Central memory CD4-positive, alpha-beta T cell (primary cell): ENCODE results near the gene NEUROD4.
"Not testable (repeated sequence)": the region's sequence is repeated elsewhere in the genome, so short reads cannot be mapped to it uniquely, and the experiment has no call there.

ENCODE experiments used
- DNase-seq: peaks from one replicate; pipeline ENCODE4 v3.0.0; 2022
- total RNA-seq, 3 experiments: gene quantifications; one replicate each; lab custom pipeline; 2026; lab: John Stamatoyannopoulos, UW

Gene NEUROD4, protein sequence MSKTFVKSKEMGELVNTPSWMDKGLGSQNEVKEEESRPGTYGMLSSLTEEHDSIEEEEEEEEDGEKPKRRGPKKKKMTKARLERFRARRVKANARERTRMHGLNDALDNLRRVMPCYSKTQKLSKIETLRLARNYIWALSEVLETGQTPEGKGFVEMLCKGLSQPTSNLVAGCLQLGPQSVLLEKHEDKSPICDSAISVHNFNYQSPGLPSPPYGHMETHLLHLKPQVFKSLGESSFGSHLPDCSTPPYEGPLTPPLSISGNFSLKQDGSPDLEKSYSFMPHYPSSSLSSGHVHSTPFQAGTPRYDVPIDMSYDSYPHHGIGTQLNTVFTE
- total RNA-seq = 0 reads per million in 3 experiments

DNA sequence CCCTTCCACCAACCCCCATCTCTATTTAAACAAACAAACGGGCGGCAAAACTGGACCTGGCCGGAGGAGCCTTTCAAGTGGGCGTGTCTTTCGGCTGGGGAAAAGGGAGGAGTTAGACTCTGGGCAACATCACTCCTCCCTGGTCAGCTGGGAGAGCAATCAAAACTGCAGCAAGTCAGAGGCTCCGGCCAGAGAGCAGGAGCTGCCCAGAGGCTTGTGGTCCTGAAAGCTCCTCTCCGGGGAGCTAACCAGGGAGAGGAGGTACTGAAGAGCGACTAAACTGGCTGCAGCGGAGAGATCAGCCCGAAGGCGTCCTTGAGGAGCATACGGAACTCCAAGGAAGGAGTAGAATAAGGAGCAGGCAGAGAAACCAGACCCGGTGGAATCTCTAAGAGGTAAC lies at the start of gene NEUROD4:
Gene NEUROD4 (plus strand): TSS at position 191 of the 400 bp plus-strand sequence. CDS start 6,466 bp downstream, outside the sequence.
- DNase-seq = no peak

DNA sequence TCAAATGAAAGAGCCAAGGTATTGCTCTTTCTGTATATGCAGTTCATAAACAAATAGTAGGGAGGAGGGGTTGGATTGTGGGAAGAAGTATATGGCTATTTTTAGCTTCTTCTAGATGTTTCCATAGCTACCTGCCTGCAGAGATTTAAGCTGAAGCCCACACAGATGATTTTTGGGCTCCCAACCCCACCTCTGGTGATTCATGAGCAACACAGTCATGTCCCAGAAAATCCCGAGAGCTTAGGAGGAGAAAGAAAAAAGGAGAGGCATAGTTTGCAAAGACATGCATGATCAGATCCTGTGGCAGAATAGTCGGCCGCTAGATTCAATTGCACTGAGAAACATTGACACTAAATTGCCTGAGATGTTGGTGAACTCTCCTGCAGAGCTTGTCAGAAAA lies 49.0 kb upstream of the NEUROD4 start:
- no peak for DNase-seq

DNA sequence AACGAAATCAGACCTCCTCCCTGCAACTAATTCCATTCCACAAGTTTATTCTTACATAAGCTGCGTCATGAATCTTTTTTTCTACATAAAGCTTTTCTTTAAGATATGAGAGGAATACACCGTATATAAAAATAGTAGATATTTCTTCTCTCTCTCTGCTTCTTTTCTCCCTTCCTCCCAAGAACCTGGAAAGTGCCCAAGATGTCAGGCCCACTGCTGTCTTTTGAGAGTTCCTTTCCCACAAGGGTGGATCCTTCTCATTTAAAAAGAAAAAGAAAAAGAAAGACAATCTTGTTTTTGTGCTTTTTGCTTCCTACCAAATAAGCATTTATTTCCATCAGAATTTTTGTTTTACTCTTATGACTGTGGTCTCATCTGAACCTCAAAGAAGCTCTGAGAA lies 46.2 kb upstream of the NEUROD4 start:
- no peak for DNase-seq

DNA sequence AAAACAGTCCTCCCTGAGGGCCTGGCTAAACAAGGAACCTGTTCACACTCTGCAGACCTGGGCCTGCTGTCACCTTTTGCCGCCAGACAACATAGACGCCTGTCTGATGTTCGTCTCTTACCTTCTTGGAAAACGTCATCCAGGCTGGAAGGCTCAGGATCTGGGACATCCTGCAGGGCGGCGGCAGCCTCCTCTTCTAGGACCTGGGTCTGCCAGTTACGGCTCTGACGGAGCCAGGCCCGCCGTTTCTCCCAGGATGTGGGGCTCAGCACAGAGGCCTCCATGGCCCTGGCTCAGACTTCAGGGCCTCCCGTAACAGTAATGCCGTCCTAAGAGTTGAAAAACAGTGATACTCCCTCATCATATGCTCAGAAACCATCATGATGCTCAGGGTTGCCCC lies 45.5 kb upstream of the NEUROD4 start:
- no peak for DNase-seq

DNA sequence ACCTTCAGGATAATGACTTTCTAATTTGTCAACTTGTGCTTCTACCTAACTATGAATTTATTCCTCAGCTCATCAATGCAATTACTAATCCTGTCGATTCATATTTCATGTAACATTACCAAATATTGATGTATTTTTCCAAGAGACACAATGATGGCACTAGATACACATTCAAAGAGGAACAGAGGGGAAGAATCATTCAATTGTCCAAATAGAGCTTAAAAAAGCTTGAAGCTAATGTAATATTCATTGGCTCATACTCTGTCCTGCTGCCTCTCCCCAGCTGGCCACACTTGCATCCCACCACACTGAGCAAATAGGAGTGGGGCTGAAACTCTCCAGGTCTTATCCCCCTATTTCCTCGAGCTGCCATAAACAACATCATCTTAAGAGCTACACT lies 44.5 kb upstream of the NEUROD4 start:
- DNase-seq = no peak

DNA sequence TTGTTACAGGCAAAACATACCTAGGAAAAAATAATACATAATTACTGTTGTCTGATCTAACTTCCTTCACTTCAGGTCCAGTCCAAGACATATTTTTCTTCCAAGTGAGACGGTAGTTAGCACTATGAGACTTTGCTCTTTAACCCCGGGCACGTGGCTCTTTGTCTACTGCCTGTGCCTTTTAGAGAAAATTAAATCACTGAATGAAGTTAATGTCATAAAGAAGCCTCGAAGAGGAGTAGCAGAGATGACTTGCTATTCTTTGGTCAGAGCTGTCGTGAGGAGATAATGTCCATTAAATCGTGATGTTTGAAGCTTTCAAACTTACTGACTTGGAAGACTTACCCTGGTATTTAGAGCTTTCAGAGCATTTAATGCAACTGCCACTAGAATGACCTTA lies 43.9 kb upstream of the NEUROD4 start:
- no peak for DNase-seq

DNA sequence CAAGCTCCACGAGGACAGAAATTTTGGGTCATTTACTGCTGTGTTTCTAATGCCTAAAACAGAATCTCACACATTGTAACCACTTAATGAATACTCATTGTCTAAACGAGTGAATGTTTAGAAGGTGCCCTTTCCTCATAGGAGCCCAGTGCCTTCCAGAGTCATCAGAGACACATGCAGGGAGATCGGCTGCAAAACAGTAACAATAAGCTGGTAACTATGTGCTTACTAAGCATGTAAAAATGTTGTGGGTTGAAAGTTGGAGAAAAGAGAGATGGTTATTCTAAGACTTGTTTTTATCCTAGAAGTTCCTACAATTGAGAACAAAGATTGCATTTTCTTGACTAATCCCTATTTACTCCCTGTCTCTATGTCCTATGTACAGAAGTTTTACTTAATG lies 42.6 kb upstream of the NEUROD4 start:
- no peak for DNase-seq

DNA sequence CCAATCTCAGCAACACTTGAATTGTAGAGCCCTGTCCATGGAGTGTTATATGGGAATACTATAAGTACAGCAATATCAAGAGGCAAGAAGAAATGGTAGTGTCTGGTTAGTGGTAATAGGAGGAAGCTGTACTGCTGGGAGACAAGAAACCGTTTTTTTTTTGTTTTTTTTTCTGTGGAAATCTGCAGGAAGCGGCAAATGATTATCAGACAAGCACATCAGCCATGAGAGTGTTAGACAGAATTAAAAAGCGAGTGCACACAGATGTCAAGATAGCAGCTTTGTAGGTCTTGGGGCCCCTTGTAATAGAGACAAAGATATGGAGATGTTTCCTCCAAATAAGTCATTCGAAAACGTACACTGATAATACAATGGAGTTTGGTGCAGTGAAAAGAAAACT lies 41.9 kb upstream of the NEUROD4 start:
- peak; percentile 36 for DNase-seq

DNA sequence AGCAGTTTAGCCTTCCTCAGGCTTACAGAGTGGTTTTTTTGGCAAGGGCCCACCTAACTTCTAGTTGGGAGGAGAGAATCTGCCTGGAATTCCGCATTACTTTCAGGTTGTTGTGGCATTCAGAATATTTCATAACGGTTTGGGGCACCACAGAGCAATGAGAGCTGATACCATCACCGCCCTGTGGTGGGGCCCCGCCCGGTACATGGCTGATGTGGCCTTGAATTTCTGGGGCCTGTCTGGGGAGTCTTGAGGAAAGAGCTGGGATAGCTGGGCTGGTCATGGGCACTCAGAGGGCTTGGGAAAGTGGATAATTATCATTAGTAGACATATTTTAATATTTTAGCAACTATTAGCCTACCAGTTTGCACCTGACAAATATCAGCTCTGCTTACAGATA lies 39.4 kb upstream of the NEUROD4 start:
- peak; percentile 47 for DNase-seq

DNA sequence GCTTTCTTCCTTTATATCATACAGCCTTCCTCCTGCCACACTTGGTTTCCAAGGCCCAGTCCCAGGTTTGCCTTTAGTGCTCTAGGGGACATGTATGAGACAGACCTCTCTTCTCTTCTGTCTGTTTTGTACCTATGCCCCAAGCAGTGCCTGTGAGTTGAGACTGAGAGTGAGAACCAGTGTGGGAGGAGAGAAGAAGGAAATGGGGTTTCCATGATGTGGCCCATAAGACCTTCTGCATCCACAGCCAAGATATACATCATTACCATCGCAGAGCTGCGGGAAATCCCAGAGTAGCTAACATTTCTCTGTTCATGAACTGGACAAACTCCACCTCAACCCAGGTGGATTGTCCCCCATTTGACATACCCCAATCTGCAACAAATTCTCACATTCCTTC lies 38.0 kb upstream of the NEUROD4 start:
- DNase-seq = no peak

DNA sequence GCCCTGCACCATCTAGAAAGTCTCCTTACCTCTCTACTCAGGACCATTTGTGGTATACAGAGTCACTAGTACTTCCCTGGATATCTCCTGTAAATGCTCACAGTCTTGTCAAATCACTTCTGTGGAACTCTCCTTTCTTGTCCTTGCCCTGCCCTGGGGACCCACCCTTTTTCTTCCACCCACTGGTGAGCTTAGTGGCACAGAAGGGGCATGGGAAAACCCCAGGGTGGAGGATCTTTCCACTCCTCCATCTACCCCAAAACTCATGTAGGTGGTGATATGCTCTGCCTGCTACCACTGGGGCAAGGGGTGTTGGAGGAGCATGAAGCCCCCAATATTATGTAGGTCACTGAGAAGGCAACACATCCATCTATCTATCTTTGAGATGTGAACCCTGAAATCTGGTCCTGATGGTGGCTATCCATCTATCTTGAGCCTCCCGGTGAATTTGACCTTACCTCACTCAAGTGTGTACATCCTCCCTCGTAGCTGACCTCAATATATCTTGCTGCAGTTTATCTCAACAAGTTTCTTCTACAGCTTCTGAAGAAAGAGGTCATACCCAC lies 36.2 kb upstream of the NEUROD4 start:
- DNase-seq = no peak

DNA sequence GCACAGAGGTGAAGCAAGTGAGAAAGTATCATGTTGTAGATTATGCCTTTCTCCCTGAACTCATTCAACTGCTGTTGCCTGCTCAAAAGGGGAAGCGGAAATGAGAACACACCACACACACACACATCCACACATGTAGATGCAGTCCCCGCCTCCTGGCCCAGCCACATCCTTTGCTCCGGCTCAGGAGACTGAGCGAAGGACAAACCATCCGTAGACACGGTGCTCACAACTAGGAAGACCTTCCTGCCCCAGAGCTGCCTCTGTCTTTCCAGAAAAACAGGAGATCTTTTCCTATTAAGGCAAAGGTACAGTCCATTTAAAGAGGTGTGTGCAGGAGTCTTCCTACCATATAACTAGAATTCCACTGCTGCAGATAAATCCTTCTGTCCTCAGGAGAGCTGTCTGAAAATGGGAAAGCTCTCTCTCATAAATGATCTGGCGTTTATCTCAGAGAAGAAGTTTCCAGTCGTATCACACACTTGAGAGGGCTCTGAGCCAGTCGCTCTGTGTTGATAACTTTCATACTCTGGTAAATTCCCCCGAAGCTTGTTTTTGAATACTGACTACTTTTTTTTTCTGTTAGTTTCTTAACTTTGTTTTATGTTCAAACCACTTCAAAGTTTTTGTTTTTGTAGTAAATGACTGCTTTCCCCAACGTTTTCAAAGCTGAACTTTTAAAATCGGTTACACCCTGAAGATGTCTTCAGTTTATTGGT lies 35.0 kb upstream of the NEUROD4 start, which contains the start of gene TESPA1:
Gene TESPA1 (minus strand): TSS at position 105 of the 719 bp plus-strand sequence. CDS start 10,200 bp downstream, outside the sequence.
- peak; percentile 90 for DNase-seq

DNA sequence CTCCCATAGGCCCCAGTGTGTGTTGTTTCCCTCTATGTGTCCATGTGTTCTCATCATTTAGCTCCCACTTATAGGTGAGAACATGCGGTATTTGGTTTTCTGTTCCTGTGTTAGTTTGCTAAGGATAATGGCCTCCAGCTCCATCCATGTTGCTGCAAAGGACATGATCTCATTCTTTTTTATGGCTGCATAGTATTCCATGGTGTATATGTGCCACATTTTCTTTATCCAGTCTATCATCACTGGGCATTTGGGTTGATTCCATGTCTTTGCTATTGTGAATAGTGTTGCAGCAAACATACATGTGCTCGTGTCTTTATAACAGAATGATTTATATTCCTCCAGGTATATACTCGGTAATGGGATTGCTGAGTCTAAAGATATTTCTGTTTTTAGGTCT lies 33.0 kb upstream of the NEUROD4 start:
- DNase-seq = not testable (repeated sequence)

DNA sequence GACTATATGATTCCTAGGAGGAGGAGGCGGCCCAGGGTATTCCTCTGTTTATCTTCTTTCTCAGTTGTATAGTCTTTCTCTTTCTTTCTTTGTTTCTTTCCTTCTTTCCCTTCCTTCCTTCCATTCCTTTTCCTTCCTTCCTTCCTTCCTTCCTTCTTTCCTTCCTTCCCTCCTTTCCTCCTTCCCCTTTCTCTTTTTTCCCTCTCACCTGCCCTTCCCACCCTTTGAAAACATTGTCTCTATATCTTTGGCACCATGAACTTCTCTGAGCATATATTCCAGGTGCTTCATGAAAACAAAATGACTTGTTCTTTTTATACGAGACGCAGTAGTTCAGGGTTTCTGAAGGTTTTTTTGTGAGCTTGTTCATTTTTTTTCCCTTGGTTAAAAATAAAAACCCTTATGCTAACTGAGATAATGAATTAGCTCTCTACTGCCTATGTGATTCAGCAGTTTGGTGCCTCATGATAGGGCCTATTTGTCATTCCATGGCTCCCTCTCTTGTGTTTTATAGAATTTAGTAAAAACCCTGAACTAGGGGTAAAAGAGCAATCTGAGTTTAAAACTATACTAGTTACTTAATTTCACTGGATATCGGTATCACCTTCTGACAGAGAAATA lies 32.1 kb upstream of the NEUROD4 start:
- DNase-seq = no peak

DNA sequence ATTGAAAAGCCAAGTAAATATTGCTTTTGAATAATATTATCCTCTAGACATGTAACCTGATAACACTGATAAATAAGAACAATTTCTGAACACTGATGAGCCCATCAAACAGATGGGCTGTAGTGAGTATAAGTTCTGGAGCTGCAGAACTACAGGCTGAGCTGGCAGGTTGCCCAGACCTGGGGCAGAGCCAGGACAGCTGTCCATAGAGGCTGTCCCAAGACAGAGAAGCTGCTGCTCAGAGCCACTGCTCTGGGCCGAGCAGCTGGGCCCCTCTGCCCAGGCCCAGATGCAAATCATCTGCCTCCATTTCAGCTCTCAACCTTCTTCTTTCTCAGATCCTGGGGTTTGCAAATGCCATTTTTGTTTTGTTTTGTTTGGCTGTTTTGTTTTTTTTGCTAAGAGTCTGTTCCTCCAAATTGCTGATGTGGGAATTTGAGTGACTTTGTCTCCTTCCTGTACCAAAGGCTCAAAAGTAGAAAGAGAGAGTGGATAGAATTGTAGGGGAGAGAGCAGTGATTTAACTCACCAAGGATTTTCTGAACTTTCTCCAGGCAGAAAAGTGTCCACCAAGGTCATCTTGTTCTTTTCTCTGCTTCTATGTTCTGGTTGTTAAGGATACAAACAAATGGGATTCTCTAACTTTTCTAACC lies 31.2 kb upstream of the NEUROD4 start:
- no peak for DNase-seq

DNA sequence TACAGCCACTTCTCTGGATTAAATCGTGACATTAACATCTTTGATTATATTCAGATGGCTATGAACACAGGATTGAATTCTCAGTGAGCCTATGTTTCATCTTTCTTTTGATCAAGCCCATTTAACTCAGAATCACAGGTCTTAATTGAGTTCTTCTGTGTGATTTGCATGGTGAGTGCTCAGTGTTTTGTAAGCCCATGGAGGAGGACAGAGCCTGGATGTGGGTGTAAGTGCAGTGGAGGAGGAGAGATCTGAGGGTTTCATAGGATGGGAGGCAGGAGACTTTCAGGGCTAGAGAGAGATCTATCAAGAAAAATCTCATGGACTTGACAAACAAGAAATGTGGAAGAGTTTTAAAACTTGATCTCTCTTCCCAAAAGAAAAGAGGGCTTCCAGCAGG lies 29.9 kb upstream of the NEUROD4 start:
- DNase-seq = no peak

DNA sequence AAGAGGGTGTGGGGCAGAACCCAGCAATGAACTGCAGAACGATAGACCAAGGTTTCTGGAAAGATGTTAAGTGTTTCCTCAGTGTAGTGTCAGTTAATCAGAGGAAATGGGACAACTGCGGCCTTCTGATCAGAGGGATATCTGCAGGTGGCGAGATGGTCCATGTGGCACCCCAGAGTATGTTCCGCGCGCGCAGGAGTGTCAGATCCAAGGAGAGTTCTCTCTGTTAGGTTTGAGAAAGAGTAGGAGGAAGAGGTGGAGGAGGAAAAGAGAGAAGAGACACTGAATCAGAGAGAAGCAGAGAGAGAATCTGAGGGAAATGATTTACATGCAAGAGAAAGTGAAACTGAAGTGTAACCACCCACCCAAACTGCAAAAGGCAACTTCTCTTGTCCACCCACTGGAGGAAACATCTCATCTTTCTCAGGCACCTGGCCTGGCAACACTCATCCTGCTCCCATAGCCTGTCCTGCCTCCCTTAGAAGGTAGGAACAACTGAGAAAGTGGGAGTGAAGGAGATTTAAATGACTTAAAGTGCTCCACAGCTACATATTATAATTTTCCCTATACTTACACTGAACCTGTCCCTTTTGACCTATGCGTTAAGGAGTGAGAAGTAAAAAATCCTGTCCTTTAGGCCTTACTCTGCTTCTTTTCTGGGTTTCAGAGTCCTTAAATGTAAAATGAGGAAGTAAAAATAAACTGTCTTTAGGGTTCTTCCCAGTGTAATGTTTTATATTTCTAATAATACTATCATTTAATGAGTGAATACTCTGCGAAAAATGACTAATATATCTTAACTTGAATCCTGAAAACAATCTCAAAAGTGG lies 28.4 kb upstream of the NEUROD4 start:
- DNase-seq = peak; percentile 37

DNA sequence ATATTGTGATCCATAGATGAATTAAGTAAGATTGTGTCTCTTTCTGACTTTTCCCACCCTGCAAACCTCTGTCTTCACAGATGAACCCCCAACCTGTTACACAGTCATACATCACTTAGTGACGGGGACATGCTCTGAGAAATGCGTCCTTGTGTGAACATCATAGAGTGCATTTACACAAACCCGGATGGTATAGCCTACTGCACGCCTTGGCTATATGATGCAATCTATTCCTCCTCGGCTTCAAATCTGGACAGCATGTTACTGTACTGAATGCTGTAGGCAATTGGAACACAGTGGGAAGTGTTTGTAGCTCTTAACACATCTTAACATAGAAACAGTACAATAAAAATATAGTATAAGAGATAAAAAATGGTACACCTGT lies 27.8 kb upstream of the NEUROD4 start:
- no peak for DNase-seq

DNA sequence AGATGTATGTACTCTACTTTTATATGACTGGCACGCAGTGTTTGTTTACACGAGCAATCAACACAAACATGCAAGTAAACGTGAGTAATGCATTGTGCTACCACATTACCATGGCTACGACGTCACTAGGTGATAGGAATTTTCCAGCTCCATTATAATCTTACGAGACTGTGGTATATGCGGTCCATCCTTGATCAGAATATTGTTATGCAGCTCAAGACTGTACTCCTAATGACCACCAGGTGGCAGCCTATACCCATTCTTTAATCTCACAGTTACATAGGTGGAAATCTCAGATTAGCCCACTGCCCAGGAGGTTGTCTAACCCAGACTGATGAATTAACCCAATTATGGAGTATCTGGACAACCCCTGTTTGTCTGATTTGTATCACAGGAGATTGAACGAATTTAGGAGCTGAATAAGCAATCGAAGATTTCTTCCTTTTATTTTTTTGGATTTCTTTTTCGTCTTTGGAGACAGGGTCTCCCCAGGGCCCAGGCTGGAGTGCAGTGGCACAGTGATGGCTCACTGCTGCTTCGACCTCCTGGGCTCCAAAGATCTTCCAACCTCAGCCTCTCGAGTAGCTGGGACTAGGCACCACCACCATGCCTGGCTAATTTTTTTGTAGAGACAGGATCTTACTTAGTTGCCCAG lies 26.5 kb upstream of the NEUROD4 start:
- peak; percentile 70 for DNase-seq

DNA sequence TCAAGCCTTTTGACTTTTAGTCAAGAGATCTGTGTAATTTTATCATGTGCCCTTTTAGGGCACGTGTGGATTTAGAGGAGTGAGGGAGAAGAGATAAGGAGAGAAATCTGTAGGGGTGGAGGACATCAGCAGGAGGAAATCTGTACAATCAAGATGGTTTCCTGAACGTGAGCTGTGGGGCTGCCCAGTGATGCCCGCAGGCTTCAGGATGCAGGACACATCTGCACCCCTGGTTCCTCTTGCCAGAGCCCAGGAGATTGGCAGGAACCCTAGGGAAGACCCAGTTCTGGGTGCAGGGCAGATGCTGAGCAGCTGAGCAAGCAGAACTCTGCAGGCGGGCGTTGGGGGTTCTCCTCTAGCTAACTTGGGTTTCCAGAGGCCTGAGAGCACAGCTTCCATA lies 23.6 kb upstream of the NEUROD4 start:
- no peak for DNase-seq

DNA sequence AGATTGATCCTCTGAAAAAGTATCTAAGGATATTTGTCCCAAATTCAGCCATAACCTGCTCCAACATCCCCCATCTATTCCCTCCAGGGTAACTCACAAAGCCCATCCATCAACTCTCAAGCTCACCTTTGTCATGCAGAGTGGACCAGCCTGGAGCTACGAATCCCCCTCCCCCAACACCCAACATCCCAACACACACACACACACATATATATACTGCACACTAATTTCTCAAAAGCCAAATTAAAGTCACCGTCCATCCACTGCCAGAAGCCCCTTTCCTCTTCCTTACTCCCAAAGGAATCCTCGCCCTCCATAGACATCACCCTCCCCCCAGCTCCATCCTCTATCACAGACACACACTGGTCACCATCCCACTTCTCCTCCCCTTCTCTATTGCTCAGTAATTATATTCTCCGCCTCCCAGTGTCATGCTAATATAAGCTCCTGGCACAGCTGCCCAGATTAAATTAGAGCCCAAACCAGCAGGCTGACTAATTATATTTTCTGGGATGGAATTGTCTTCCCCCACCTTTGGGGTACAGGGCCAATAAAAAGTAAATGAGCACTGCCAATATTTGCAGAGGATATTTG lies 21.7 kb upstream of the NEUROD4 start:
- no peak for DNase-seq
